PC-3 (cell line): Measurements from ENCODE around the gene PGBD5. TPM values are rescaled to one million over a fixed set of nuclear protein-coding genes. Genes with fewer than 3 reads are reported as not detected.
A peak's percentile ranks its signal among the peaks of the same experiment; 100 is the strongest.
"Not testable (repeated sequence)": the region's sequence is repeated elsewhere in the genome, so short reads cannot be mapped to it uniquely, and the experiment has no call there.

ENCODE experiments used
- ATAC-seq: fragments of 200-7000 bp; cut with Tn5 transposase; 2 replicates; pipeline ENCODE4 v1.9.1; 2020; ENCODE audit warnings: mild to moderate bottlenecking, moderate library complexity
- Bru-seq: library from RNA; stranded (reverse); fragments of 400-500 nt; gene quantifications from one replicate; lab custom pipeline; 2021; lab: Mats Ljungman, UMichigan
- BruChase-seq, 2 experiments: library from RNA; stranded (reverse); fragments of 400-500 nt; gene quantifications; one replicate each; lab custom pipeline; 2021; lab: Mats Ljungman, UMichigan
- BruUV-seq: library from RNA; stranded (reverse); fragments of 400-500 nt; replicated peaks from 2 replicates; lab custom pipeline; 2021; lab: Mats Ljungman, UMichigan
- CTCF ChIA-PET: fragments of 300-600 bp; sonication (Branson Sonifier 250); formaldehyde crosslinking; loops from one replicate; lab custom pipeline; 2022; ENCODE audit warnings: antibody characterized with exemption; lab: Charles Lee
- POLR2A ChIA-PET: fragments of 300-600 bp; sonication (Branson Sonifier 250); formaldehyde crosslinking; loops from one replicate; lab custom pipeline; 2022; ENCODE audit warnings: antibody characterized with exemption; ENCODE audit not compliant: unreplicated experiment; lab: Charles Lee
- DNase-seq: peaks from one replicate; pipeline ENCODE4 v3.0.0-alpha.2; 2015
- H2AFZ ChIP-seq: fragments of 300-600 bp; sonication (generic); 2 replicates; pipeline ENCODE4 v1.6.0; 2016; ENCODE audit warnings: antibody characterized with exemption, low read length
- H3F3A ChIP-seq: fragments of 300-600 bp; sonication (generic); one replicate; pipeline ENCODE4 v1.6.0; 2017; ENCODE audit warnings: antibody characterized with exemption, low read length, control low read depth, mild to moderate bottlenecking; ENCODE audit not compliant: unreplicated experiment
- H3K27ac ChIP-seq: fragments of 300-600 bp; sonication (generic); 2 replicates; pipeline ENCODE4 v1.5.1; 2016; ENCODE audit warnings: mild to moderate bottlenecking, low read length
- H3K27me3 ChIP-seq: fragments of 300-600 bp; sonication (generic); 2 replicates; pipeline ENCODE4 v1.6.1; 2016; ENCODE audit warnings: low read length, mixed read lengths
- H3K36me3 ChIP-seq: fragments of 300-600 bp; sonication (generic); 2 replicates; pipeline ENCODE4 v1.6.1; 2016; ENCODE audit warnings: low read depth, mixed run types, low read length, mixed read lengths
- H3K4me1 ChIP-seq: fragments of 300-600 bp; sonication (generic); 2 replicates; pipeline ENCODE4 v1.5.1; 2016; ENCODE audit warnings: low read length; ENCODE audit not compliant: insufficient read depth
- H3K4me2 ChIP-seq: fragments of 300-600 bp; sonication (generic); 2 replicates; pipeline ENCODE4 v1.6.0; 2016; ENCODE audit warnings: low read length
- H3K4me3 ChIP-seq: fragments of 300-600 bp; sonication (generic); 2 replicates; pipeline ENCODE4 v1.5.1; 2016; ENCODE audit warnings: mild to moderate bottlenecking, low read length, mixed read lengths
- H3K79me2 ChIP-seq: fragments of 300-600 bp; sonication (generic); 2 replicates; pipeline ENCODE4 v1.6.1; 2017; ENCODE audit warnings: low read length, mixed read lengths
- H3K9ac ChIP-seq: fragments of 300-600 bp; sonication (generic); 2 replicates; pipeline ENCODE4 v1.6.0; 2016; ENCODE audit warnings: mild to moderate bottlenecking, low read length
- H3K9me2 ChIP-seq: fragments of 300-600 bp; sonication (generic); replicated peaks from 2 replicates; pipeline ENCODE4 v1.6.1; 2016; ENCODE audit warnings: mixed run types, low read length, mixed read lengths
- H3K9me3 ChIP-seq: fragments of 300-600 bp; sonication (generic); 2 replicates; pipeline ENCODE4 v1.6.1; 2016; ENCODE audit warnings: low read length, mixed read lengths
- H4K20me1 ChIP-seq: fragments of 300-600 bp; sonication (generic); 2 replicates; pipeline ENCODE4 v1.6.1; 2016; ENCODE audit warnings: low read length, mixed read lengths
- EZH2phosphoT487 ChIP-seq: fragments of 300-600 bp; sonication (generic); IDR thresholded peaks from 2 replicates; pipeline ENCODE4 v1.6.1; 2018; ENCODE audit warnings: mild to moderate bottlenecking, antibody characterized with exemption, low read length, borderline replicate concordance
- intact Hi-C: fragments of 100-400 bp; cut with micrococcal nuclease; formaldehyde crosslinking; loops from 2 replicates; pipeline ENCODE4 v1.9.0; 2023
- long read RNA-seq: library from polyadenylated mRNA; unstranded; transcript quantifications from one replicate; pipeline ENCODE4 v2.0.0, GENCODE V29; 2021; ENCODE audit not compliant: unreplicated experiment
- total RNA-seq: library from RNA; depleted of rRNA; stranded (reverse); fragments of >200 nt; gene quantifications from 2 replicates; pipeline ENCODE4 v1.2.3, GENCODE V29; 2014; rRNA removed
- TF ChIP-seq, protein P1 (sequence below): fragments of 300-600 bp; sonication (generic); conservative IDR thresholded peaks from 2 replicates; pipeline ENCODE4 v1.5.1; 2017; ENCODE audit warnings: antibody characterized with exemption, low read depth, mild to moderate bottlenecking, low read length

Gene PGBD5, protein sequence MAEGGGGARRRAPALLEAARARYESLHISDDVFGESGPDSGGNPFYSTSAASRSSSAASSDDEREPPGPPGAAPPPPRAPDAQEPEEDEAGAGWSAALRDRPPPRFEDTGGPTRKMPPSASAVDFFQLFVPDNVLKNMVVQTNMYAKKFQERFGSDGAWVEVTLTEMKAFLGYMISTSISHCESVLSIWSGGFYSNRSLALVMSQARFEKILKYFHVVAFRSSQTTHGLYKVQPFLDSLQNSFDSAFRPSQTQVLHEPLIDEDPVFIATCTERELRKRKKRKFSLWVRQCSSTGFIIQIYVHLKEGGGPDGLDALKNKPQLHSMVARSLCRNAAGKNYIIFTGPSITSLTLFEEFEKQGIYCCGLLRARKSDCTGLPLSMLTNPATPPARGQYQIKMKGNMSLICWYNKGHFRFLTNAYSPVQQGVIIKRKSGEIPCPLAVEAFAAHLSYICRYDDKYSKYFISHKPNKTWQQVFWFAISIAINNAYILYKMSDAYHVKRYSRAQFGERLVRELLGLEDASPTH
- total RNA-seq (under 0.01 TPM in 1 of 2 replicates, not detected in the other), Bru-seq, nascent RNA (percentile 2 among the genes with signal in this experiment), BruChase-seq, experiment 1, labeled RNA remaining after a 6-hour chase (percentile 3 among the genes with signal in this experiment), BruChase-seq, experiment 2, labeled RNA remaining after a 2-hour chase (percentile 5 among the genes with signal in this experiment)
- long read RNA-seq = 0 reads

DNA sequence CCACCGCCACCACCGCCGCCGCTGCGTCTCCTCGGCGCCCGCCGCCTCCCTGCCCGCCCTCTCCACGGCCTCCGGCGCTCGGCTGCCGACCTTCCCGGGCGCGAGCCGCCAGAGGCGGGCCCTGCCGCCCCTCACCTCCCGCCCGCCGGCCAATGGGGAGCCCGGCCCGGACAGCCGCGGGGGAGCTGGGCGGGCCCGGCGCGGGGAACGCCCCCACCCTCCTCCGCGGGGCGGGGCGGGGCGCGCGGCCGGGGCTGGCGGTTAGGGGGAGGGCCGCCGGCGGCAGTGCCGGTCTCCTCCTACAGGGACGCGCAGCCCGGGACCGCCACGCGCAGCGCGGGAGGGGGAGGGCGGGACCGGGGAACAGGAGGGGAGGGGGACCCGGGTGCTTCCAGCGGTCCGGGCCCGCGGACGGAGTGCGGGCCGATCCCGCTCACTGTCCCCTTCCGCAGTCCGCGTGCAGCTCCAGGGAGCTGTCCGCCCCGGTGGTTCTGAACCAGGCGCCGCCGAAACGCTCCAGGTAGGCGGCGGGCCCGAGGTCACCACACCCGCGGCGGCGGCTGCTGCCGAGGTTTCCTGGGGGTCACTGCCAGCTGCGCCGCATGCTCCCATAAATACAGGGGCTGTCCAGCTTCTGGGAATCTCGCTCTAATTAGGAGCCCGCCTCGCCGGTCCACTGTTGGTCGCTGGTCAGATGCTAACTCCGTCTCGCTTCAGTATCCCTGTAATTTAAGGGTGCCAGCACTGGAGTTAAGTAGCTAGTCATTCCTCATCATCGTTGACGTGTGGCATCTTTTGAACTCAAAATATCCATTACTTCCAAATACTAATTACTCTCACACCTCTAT, at the start of gene PGBD5:
Gene PGBD5, minus strand, starts transcription at position 87 of the 848 bp plus-strand sequence. CDS start 404 bp downstream, outside the sequence.
- H3K36me3 ChIP-seq = no peaks in the 10 kb centered on the region
- H3K4me2 ChIP-seq = peak within 1 kb of the TSS; percentile 70
- no peaks in the 10 kb centered on the region for H3K4me1 ChIP-seq
- BruUV-seq = no TSS peak
- H3K9ac ChIP-seq = no peak within 1 kb of the TSS
- TF ChIP-seq, protein P1, sequence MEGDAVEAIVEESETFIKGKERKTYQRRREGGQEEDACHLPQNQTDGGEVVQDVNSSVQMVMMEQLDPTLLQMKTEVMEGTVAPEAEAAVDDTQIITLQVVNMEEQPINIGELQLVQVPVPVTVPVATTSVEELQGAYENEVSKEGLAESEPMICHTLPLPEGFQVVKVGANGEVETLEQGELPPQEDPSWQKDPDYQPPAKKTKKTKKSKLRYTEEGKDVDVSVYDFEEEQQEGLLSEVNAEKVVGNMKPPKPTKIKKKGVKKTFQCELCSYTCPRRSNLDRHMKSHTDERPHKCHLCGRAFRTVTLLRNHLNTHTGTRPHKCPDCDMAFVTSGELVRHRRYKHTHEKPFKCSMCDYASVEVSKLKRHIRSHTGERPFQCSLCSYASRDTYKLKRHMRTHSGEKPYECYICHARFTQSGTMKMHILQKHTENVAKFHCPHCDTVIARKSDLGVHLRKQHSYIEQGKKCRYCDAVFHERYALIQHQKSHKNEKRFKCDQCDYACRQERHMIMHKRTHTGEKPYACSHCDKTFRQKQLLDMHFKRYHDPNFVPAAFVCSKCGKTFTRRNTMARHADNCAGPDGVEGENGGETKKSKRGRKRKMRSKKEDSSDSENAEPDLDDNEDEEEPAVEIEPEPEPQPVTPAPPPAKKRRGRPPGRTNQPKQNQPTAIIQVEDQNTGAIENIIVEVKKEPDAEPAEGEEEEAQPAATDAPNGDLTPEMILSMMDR = no peak
- peak; percentile 19; the same call in 1 of the 2 replicates for TF ChIP-seq EZH2phosphoT487
- CTCF ChIA-PET = no interaction called here
- intact Hi-C loops = no loop called here
- peak; percentile 80 for DNase-seq
- H3K4me3 ChIP-seq = peak within 1 kb of the TSS; percentile 52
- H3K27ac ChIP-seq = no peak within 1 kb of the TSS
- H2AFZ ChIP-seq = no peak within 1 kb of the TSS; the same call in 1 of the 2 replicates
- H3K79me2 ChIP-seq = no peaks in the 10 kb centered on the region
- peak; percentile 86 for ATAC-seq
- POLR2A ChIA-PET = interaction anchor here (0.7 kb wide), 1 partner anchor 152 kb away, joined by 4 read pairs; no protein-coding TSS in a partner anchor
- H3K27me3 ChIP-seq = peaks cover 86% of the 10 kb centered on the region
- H3F3A ChIP-seq = no peaks in the 10 kb centered on the region
- no peaks in the 10 kb centered on the region for H4K20me1 ChIP-seq
- H3K9me2 ChIP-seq = no peaks in the 10 kb centered on the region
- no peaks in the 10 kb centered on the region for H3K9me3 ChIP-seq

DNA sequence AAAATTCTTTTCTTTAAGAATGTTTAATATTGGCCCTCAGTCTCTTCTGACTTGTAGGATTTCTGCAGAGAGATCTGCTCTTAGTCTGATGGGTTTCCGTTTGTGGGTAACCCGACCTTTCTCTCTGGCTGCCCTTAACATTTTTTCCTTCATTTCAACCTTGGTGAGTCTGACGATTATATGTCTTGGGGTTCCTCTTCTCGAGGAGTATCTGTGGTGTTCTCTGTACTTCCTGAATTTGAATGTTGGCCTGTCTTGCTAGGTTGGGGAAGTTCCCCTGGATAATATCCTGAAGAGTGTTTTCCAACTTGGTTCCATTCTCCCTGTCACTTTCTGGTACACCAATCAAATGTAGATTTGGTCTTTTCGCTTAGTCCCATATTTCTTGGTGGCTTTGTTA, 48.8 kb upstream of the PGBD5 start:
- H3K9me3 ChIP-seq, H3K36me3 ChIP-seq, POLR2A ChIA-PET, H4K20me1 ChIP-seq, H2AFZ ChIP-seq, H3K9ac ChIP-seq, H3K4me1 ChIP-seq, H3K27ac ChIP-seq, H3K9me2 ChIP-seq, H3F3A ChIP-seq, BruUV-seq, DNase-seq, intact Hi-C loops, H3K79me2 ChIP-seq, H3K4me2 ChIP-seq, ATAC-seq, CTCF ChIA-PET, H3K4me3 ChIP-seq: not testable (repeated sequence)
- peaks cover 64% of the 10 kb centered on the region for H3K27me3 ChIP-seq

DNA sequence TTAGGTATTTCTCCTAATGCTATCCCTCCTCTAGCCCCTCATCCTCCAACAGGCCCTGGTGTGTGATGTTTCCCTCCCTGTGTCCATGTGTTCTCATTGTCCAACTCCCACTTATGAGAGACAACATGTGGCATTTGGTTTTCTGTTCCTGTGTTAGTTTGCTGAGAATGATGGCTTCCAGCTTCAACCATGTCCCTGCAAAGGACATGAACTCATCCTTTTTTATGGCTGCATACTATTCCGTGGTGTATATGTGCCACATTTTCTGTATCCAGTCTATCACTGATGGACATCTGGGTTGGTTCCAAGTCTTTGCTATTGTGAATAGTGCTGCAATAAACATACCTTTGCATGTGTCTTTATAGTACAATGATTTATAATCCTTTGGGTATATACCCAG, 44.6 kb upstream of the PGBD5 start:
- H3K9me2 ChIP-seq, BruUV-seq, H3K9me3 ChIP-seq, H3K36me3 ChIP-seq, intact Hi-C loops, H2AFZ ChIP-seq, H4K20me1 ChIP-seq, ATAC-seq, H3K9ac ChIP-seq, H3K4me1 ChIP-seq, H3K79me2 ChIP-seq, H3K4me2 ChIP-seq, CTCF ChIA-PET, H3F3A ChIP-seq, H3K27ac ChIP-seq, POLR2A ChIA-PET, H3K4me3 ChIP-seq, DNase-seq: not testable (repeated sequence)
- H3K27me3 ChIP-seq = peaks cover 34% of the 10 kb centered on the region
